Measurements from ENCODE around the gene SF1.

SF1 gene

GRCh38 chr11:64746486-64746885 is 31.9 kb downstream of the SF1 start:
- no peak for DNase-seq (ENCODE audit: low read depth in 2 of 2)

- DNase-seq (ENCODE audit: low read depth in 2 of 2) = peak in 1 of 2 donors; percentile 41
Measured at GRCh38 chr11:64745521-64746328, 32.6 kb downstream of the SF1 start.

- DNase-seq (ENCODE audit: low read depth in 2 of 2) = no peak
Measured at GRCh38 chr11:64745189-64745520, 33.2 kb downstream of the SF1 start.

GRCh38 chr11:64744544-64745188 is 33.7 kb downstream of the SF1 start:
- no peak for DNase-seq (ENCODE audit: low read depth in 2 of 2)

GRCh38 chr11:64743591-64744543 is 34.5 kb downstream of the SF1 start, which contains the start of gene RASGRP2:
TSS of gene RASGRP2 (minus strand) at chr11:64744142. CDS start at chr11:64742866, 1,276 bp downstream.
- DNase-seq (ENCODE audit: low read depth in 2 of 2) = peak; percentile 56 to 70

GRCh38 chr11:64742889-64743590 is 35.3 kb downstream of the SF1 start:
- peak in 1 of 2 donors; percentile 68 for DNase-seq (ENCODE audit: low read depth in 2 of 2)

- no peak for DNase-seq (ENCODE audit: low read depth in 2 of 2)
Measured at GRCh38 chr11:64742087-64742888, 36.1 kb downstream of the SF1 start.

- no peak for DNase-seq (ENCODE audit: low read depth in 2 of 2)
Measured at GRCh38 chr11:64741375-64742086, 36.8 kb downstream of the SF1 start.

GRCh38 chr11:64739871-64740270 is 38.5 kb downstream of the SF1 start:
- DNase-seq (ENCODE audit: low read depth in 2 of 2) = no peak

- DNase-seq (ENCODE audit: low read depth in 2 of 2) = no peak
Measured at GRCh38 chr11:64736654-64737053, 41.7 kb downstream of the SF1 start.

- DNase-seq (ENCODE audit: low read depth in 2 of 2) = no peak
Measured at GRCh38 chr11:64735725-64736259, 42.5 kb downstream of the SF1 start.

GRCh38 chr11:64734811-64735724 is 43.3 kb downstream of the SF1 start:
- DNase-seq (ENCODE audit: low read depth in 2 of 2) = no peak

GRCh38 chr11:64731601-64732000 is 46.7 kb downstream of the SF1 start:
- no peak for DNase-seq (ENCODE audit: low read depth in 2 of 2)

- no peak for DNase-seq (ENCODE audit: low read depth in 2 of 2)
Measured at GRCh38 chr11:64729851-64730382, 48.4 kb downstream of the SF1 start.

GRCh38 chr11:64728757-64729365 is 49.5 kb downstream of the SF1 start:
- DNase-seq (ENCODE audit: low read depth in 2 of 2) = no peak

- DNase-seq (ENCODE audit: low read depth in 2 of 2) = no peak
Measured at GRCh38 chr11:64726867-64727530, 51.3 kb downstream of the SF1 start.

- no peak for DNase-seq (ENCODE audit: low read depth in 2 of 2)
Measured at GRCh38 chr11:64726211-64726641, 52.1 kb downstream of the SF1 start.
